Epidermal melanocyte (primary cell): ENCODE data around the gene CDKL4.
"Not testable (repeated sequence)": the region's sequence is repeated elsewhere in the genome, so short reads cannot be mapped to it uniquely, and the experiment has no call there.

Experiments
- DNase-seq: peaks from one replicate; pipeline ENCODE4 v3.0.0; 2011; ENCODE audit warnings: low spot score; ENCODE audit not compliant: insufficient read length

CDKL4 gene

GRCh38 chr2:39179974-39180960, 63.5 kb downstream of the CDKL4 start:
- DNase-seq = no peak

DNA sequence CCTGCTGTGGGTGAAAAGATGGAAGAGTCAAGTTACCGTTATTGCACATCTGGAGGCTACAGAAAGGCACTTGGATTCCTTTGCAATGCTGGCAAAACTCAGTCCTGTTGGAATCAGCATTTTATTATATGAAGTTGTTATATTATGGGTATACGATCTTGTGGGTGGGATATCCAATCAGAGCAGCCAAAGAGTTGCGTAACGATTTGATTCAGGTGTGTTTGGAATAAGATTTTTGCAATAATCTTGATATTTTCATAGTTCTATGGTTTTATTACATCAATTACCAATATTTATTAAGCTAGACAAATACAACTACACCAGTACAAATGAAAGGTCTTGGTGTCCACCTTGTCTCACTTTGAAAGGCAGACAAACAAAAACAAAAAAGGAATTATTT, 65.0 kb downstream of the CDKL4 start:
- no peak for DNase-seq

DNA sequence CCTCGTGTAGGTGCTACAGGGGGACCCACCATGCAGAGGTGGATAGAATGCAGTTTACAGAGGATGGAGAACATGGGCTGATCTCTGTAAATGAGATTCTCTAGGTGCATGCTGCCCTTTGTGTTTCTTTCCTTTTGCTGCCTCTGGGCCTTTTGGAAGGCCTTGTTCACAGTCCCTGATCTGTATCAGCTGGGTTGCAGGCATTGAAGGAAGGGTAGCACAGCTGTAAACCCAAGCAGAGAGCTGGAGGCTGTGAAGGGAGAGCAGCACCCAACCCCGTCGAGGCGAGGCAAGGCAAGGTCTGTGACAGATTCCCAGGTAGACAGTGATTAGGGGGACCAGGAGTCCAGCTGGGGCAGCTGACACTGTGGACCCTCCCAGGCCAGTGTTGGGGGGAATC, 66.8 kb downstream of the CDKL4 start:
- no peak for DNase-seq

DNA sequence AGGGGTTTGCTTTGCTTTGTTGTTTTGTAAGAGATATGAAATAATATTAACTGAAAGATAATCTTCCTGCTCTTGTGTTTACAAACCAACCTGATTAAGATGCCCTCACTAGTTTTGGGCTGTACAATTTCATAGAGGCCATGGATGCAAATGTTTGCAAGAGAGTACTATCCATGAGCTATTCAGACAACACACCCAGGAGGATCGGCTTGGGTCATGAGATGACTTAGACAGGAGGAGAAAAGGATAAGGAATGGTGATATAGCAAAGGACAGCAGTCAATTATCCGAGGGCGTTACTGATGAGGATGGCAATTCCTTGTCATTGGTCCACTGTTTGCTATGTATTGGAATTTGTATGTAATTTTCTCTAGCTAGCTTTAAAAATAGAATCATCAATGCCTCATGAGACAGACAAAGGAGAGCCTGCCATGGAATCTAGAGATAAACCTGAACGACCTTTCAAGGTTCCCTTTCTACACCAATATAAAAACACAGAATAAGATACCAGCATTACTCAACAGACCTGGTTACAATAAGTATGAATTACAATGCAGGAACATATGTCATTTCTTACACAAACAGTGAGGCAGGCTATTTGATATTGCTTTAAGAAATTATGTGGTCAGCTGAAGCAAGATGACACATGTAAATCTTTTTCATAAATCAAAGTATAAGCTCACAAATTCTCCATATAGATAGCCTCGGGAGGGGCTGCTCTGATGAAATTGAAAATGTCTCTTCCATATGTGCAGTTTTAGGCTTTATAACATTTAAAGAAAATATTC, 68.6 kb downstream of the CDKL4 start:
- no peak for DNase-seq

DNA sequence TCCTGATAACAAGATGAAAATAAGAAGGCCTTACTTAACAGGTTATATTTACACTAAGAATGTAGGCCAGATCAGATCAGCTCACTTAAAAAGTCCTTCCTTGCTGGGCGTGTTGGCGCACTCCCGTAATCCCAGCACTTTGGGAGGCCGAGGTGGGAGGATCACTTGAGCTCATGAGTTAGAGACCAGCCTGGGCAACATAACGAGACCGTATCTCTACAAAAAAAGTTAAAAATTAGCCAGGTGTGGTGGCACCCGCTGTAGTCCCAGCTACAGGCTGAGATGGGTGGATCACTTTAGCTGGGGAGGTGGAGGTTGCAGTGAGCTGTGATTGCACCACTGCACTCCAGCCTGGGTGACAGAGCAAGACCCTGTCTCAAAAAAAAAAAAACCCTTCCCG, 69.7 kb downstream of the CDKL4 start:
- no peak for DNase-seq

- not testable (repeated sequence) for DNase-seq
Measured at GRCh38 chr2:39172047-39172706, 71.6 kb downstream of the CDKL4 start.

DNA sequence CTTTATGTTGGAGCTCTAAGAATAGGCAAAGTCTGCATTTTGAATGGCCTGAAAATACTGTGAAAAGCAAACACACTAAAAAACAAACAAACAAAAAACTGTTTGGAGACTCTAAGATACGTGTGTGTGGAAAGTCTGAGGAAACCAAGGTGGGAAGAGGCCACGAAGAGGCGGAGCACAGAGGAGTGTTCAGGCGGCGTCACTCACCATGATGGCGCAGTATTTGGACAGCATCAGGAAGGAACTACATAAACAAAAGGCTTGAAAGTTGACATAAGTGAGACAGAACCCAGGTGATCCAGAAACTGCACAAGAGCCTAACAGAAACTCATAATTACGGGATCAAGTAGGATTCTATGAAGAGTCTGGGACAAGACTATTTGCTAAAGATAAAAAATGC, 72.1 kb downstream of the CDKL4 start:
- no peak for DNase-seq

GRCh38 chr2:39164089-39164488, 79.7 kb downstream of the CDKL4 start:
- DNase-seq = no peak

DNA sequence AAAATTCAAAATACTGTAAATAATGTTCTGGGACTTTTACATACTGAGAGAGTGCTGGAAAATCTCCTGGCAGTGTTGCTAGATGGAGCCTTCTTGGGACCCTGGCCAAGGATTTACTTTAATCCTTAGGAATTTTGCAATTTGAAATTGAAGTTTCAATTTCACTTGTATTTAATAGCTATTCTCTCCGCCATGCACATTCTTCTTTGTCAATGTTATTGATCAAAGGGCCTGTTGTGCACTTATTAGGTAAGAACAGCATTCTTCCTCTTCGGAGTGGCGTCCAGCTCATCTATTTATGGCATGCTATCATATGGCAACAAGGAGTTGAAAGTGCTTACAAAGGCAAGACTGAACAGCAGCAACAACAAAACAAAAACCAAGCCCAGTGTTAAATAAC, 82.8 kb downstream of the CDKL4 start:
- no peak for DNase-seq

- no peak for DNase-seq
Measured at GRCh38 chr2:39159283-39159682, 84.5 kb downstream of the CDKL4 start.

DNA sequence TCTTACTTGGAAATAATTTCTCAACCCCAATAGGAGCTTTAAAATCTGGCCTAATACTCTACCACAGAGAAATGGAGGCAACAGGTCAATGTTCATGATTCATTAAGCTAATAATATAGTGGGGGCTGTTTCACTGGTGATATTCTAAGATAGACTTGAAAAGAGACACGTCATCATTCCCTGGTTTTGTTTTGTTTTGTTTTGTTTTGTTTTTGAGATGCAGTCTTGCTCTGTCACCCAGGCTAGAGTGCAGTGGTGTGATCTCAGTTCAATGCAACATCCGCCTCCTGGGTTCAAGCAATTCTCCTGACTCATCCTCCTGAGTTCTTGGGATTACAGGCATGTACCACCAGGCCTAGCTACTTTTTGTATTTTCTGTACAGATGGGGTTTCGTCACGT, 85.4 kb downstream of the CDKL4 start:
- DNase-seq = no peak

- no peak for DNase-seq
Measured at GRCh38 chr2:39156846-39157245, 86.9 kb downstream of the CDKL4 start.

- DNase-seq = no peak
Measured at GRCh38 chr2:39156107-39156506, 87.7 kb downstream of the CDKL4 start.

DNA sequence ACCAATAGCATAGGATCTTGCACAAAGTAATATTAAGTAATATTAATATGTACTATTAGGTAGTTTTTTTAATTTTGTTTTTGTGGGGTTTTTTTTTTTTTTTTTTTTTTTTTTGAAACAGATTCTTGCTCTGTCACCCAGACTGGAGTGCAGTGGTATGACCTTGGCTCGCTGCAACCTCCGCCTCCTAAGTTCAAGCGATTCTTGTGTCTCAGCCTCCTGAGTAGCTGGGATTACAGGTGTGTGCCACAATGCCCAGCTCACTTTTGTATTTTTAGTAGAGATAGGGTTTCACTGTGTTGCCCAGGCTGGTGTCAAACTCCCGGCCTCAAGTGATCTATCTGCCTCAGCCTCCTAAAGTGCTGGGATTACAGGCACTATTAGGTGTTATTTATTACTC, 88.2 kb downstream of the CDKL4 start:
- not testable (repeated sequence) for DNase-seq

DNA sequence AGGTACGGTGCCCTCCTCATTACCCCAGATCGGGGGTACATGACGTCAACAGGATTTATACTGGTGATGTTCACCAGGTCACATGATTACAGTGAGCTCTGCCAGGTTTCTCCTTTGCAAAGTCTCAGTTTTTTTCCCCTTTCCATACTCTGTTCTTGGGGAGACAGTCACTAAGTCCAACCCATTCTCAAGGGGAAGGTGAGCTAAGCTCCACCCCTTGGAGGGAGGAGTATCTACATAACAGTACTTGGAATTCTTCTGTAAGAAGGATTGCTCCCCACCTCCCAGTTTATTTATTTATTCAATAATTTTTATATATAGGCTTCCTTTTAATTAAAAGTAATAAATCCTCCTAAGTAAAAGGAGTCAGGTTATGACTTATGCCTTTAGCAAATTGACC, 88.8 kb downstream of the CDKL4 start:
- no peak for DNase-seq

DNA sequence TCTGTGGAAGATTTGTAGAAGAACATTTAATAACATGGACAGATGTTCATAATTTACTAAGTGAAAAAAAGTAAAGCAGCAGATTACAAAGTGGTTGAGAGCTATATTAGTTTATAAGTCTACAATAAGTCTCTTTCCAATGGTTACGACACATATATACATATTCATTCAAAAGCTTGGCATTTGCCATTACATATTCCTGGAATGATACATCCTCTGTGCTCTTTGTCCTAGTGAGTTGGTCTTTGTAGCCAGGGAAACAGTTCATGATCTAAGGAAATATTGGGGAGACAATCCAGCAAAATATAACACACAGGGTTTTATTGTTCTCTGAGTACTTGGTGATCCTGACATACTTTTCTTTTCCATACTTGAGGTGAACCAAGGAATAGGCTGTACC, 90.5 kb downstream of the CDKL4 start:
- no peak for DNase-seq

GRCh38 chr2:39152504-39152903, 91.3 kb downstream of the CDKL4 start:
- DNase-seq = no peak

DNA sequence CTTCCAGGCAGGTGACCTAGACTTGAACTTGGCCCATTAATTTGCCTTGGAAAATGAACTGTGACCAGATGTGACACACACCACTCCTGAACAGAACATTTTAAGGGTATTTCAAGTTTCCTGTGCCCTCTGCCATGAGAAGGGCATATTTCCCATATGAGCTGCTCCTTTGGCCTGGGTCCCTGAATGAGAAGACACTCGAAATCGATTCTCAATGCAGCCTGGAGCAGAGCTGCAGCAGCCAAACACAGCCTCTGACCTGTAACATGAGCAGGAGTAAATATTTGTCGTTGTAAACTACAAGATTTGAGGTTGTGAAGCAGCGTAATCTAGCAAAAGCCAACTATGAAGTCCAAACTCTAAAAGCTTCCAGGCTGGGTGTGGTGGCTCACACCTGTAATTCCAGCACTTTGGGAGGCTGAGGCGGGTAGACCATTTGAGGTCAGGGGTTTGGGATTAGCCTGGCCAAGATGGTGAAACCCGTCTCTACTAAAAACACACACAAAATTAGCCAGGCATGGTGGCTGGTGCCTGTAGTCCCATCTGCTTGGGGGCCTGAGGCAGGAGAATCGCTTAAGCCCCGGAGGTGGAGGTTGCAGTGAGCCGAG, 92.8 kb downstream of the CDKL4 start:
- DNase-seq = no peak

GRCh38 chr2:39150102-39150562, 93.6 kb downstream of the CDKL4 start:
- no peak for DNase-seq

DNA sequence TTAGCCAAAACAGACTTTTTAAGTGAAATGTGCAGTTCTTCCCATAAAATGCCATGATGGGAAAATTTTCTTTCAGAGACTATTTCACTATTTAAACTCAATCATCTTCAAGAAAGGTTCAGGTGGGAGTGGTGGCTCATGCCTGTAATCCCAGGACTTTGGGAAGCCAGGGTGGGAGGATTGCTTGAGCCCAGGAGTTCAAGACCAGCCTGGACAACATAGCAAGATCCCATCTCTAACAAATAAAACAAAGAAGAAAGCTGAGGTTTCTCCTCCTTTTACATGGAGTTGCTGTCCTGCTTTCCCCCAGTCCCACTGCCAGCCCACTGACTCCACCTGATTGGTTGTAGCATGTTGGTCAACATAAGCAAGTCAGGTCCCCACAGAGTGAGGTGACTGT, 97.1 kb downstream of the CDKL4 start:
- no peak for DNase-seq

DNA sequence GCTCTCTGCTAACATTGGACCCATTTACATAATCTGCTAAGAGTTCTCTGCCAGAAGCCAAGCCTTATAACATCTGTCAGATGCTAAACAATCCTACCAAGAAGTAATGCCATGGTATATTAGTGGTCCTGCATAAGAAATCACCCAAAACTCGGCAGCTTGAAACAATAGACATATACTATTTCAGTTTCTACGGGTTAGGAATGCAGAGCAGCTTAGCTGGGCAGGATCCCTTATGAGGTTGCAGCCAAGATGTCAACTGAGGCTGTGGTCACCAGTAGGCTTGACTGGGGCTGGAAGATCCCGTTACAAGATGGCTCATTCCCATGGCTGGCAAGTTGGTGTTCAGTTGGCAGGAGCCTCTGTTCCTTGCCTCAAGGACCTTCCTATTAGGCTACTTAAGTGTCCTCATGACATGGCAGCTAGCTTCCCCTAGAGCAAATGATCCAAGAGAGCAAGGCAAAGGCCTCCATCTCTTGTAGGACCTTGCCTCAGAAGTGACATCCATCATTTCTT, 97.8 kb downstream of the CDKL4 start:
- DNase-seq = no peak
